Esophagus muscularis mucosa (tissue), 4 donors: ENCODE measurements around the gene FMOD.

Source experiments
- CTCF ChIP-seq, 3 experiments: fragments of 200-600 bp in 2 of 3; fragments of 450-650 bp in 1 of 3; sonication (generic) in 2 of 3; IDR thresholded peaks; one replicate each; pipeline ENCODE4 v1.5.1; 2017 to 2019; ENCODE audit warnings: antibody characterized with exemption in 3 of 3, mild to moderate bottlenecking in 2 of 3, moderate library complexity in 1 of 3
- EP300 ChIP-seq: sonication (generic); formaldehyde crosslinking; IDR thresholded peaks from one replicate; pipeline ENCODE4 v1.6.1; 2017; ENCODE audit warnings: antibody characterized with exemption
- POLR2A ChIP-seq: fragments of 450-650 bp; IDR thresholded peaks from one replicate; pipeline ENCODE4 v1.6.1; 2017; ENCODE audit warnings: antibody characterized with exemption, moderate library complexity, mild to moderate bottlenecking, low read depth
- POLR2AphosphoS5 ChIP-seq, 2 donors: sonication (generic); formaldehyde crosslinking; IDR thresholded peaks; one replicate each; pipeline ENCODE4 v1.6.1; 2017; ENCODE audit warnings: antibody characterized with exemption in 2 of 2

GRCh38 chr1:203351037-203351625, at the start of gene FMOD:
- TF ChIP-seq POLR2AphosphoS5 (IDR thresholded peaks at IDR 0.05): peak; percentile 47 to 70
- TF ChIP-seq CTCF (IDR thresholded peaks at IDR 0.05): no peak
- no peak for TF ChIP-seq POLR2A
- TF ChIP-seq EP300: no peak
